Measurements from ENCODE around the gene AFDN.

AFDN gene

GRCh38 chr6:167956983-167957492 lies 130.3 kb downstream of the AFDN start:
- H2AFZ ChIP-seq (ENCODE audit: low read length), result no peak overlapping the region
- no peak overlapping the region for H3K14ac ChIP-seq (ENCODE audit: low read length)
- peak overlapping the region; percentile 11 for H3K18ac ChIP-seq (ENCODE audit: low read length)
- H3K4me1 ChIP-seq (ENCODE audit: control insufficient read depth in 2 of 2, insufficient read depth in 1 of 2, low read depth in 1 of 2, low read length in 2 of 2), result no peaks in the 10 kb centered on the region
- no peak overlapping the region for H4K91ac ChIP-seq (ENCODE audit: low read depth, low read length, poor library complexity)
- no peaks in the 10 kb centered on the region for H3K9me3 ChIP-seq (replicated peaks in 1 of 2; ENCODE audit: control insufficient read depth in 2 of 2, insufficient read depth in 1 of 2, low read depth in 1 of 2, low read length in 2 of 2)
- H3K4me2 ChIP-seq (ENCODE audit: insufficient read depth, low read length, poor library complexity, severe bottlenecking), result no peak overlapping the region
- H3K27ac ChIP-seq (replicated peaks; ENCODE audit: low read length), result no peak overlapping the region
- H3K36me3 ChIP-seq (replicated peaks in 1 of 2; ENCODE audit: control insufficient read depth in 2 of 2, insufficient read depth in 2 of 2, low read length in 2 of 2), result peaks cover 12 to 66% of the 10 kb centered on the region in 2 donors
- no peak overlapping the region for H3K9ac ChIP-seq (ENCODE audit: low read depth, low read length, poor library complexity)
- H3K4me3 ChIP-seq (ENCODE audit: low read length in 2 of 2), result no peak overlapping the region
- DNase-seq (ENCODE audit: low spot score), result no peak
- H4K8ac ChIP-seq (ENCODE audit: low read depth, low read length), result no peak overlapping the region
- WGBS, 2 donors (ENCODE audit: extremely low coverage in 2 of 2, insufficient read length in 2 of 2, insufficient replicate concordance in 1 of 2), result no CpG with 5 or more reads among the region's 8 CpGs
- no peak overlapping the region for H2BK12ac ChIP-seq (ENCODE audit: low read length)
- no peaks in the 10 kb centered on the region for H3K79me1 ChIP-seq (ENCODE audit: low read depth, low read length)
- H3K23ac ChIP-seq (ENCODE audit: low read depth, low read length, poor library complexity), result peak overlapping the region; percentile 61
- no peak overlapping the region for H3K4ac ChIP-seq (ENCODE audit: low read length)
- H2BK15ac ChIP-seq (ENCODE audit: low read length), result no peak overlapping the region
- no peak overlapping the region for H2BK120ac ChIP-seq (ENCODE audit: low read depth, low read length)
- H2AK5ac ChIP-seq (ENCODE audit: low read depth, low read length), result no peak overlapping the region
- no peaks in the 10 kb centered on the region for H3K27me3 ChIP-seq (ENCODE audit: control insufficient read depth in 3 of 3, insufficient read depth in 3 of 3, low read depth in 1 of 3, low read length in 3 of 3)
- no peak overlapping the region for H2BK5ac ChIP-seq (ENCODE audit: low read length)

GRCh38 chr6:167957626-167958025 lies 130.9 kb downstream of the AFDN start:
- Histone ChIP-seq H3K27ac (replicated peaks; ENCODE audit: low read length) (no peak overlapping the region), H2BK120ac (ENCODE audit: low read depth, low read length) (no peak overlapping the region), H2BK15ac (ENCODE audit: low read length) (no peak overlapping the region), H3K23ac (ENCODE audit: low read depth, low read length, poor library complexity) (no peak overlapping the region), H3K4me1 (ENCODE audit: control insufficient read depth in 2 of 2, insufficient read depth in 1 of 2, low read depth in 1 of 2, low read length in 2 of 2) (no peaks in the 10 kb centered on the region), H3K9ac (ENCODE audit: low read depth, low read length, poor library complexity) (no peak overlapping the region), H3K36me3 (replicated peaks in 1 of 2; ENCODE audit: control insufficient read depth in 2 of 2, insufficient read depth in 2 of 2, low read length in 2 of 2) (peaks cover 14 to 66% of the 10 kb centered on the region in 2 donors), H4K8ac (ENCODE audit: low read depth, low read length) (no peak overlapping the region), H2AFZ (ENCODE audit: low read length) (no peak overlapping the region), H2BK5ac (ENCODE audit: low read length) (no peak overlapping the region), H3K4ac (ENCODE audit: low read length) (no peak overlapping the region), H3K18ac (ENCODE audit: low read length) (no peak overlapping the region), H3K4me2 (ENCODE audit: insufficient read depth, low read length, poor library complexity, severe bottlenecking) (no peak overlapping the region), H3K79me1 (ENCODE audit: low read depth, low read length) (no peaks in the 10 kb centered on the region), H3K9me3 (replicated peaks in 1 of 2; ENCODE audit: control insufficient read depth in 2 of 2, insufficient read depth in 1 of 2, low read depth in 1 of 2, low read length in 2 of 2) (no peaks in the 10 kb centered on the region), H2AK5ac (ENCODE audit: low read depth, low read length) (no peak overlapping the region), H4K91ac (ENCODE audit: low read depth, low read length, poor library complexity) (no peak overlapping the region), H3K14ac (ENCODE audit: low read length) (no peak overlapping the region), H3K4me3 (ENCODE audit: low read length in 2 of 2) (no peak overlapping the region), H2BK12ac (ENCODE audit: low read length) (no peak overlapping the region), H3K27me3 (ENCODE audit: control insufficient read depth in 3 of 3, insufficient read depth in 3 of 3, low read depth in 1 of 3, low read length in 3 of 3) (no peaks in the 10 kb centered on the region)
- no peak for DNase-seq (ENCODE audit: low spot score)
- WGBS, 2 donors (ENCODE audit: extremely low coverage in 2 of 2, insufficient read length in 2 of 2, insufficient replicate concordance in 1 of 2), result no CpG with 5 or more reads among the region's 6 CpGs

- Histone ChIP-seq H3K27ac (replicated peaks; ENCODE audit: low read length) (no peak overlapping the region), H3K23ac (ENCODE audit: low read depth, low read length, poor library complexity) (no peak overlapping the region), H2BK120ac (ENCODE audit: low read depth, low read length) (no peak overlapping the region), H4K91ac (ENCODE audit: low read depth, low read length, poor library complexity) (no peak overlapping the region), H3K9me3 (replicated peaks in 1 of 2; ENCODE audit: control insufficient read depth in 2 of 2, insufficient read depth in 1 of 2, low read depth in 1 of 2, low read length in 2 of 2) (no peaks in the 10 kb centered on the region), H2BK12ac (ENCODE audit: low read length) (no peak overlapping the region), H3K4me1 (ENCODE audit: control insufficient read depth in 2 of 2, insufficient read depth in 1 of 2, low read depth in 1 of 2, low read length in 2 of 2) (no peaks in the 10 kb centered on the region), H3K4me3 (ENCODE audit: low read length in 2 of 2) (no peak overlapping the region), H3K36me3 (replicated peaks in 1 of 2; ENCODE audit: control insufficient read depth in 2 of 2, insufficient read depth in 2 of 2, low read length in 2 of 2) (peaks cover 18 to 68% of the 10 kb centered on the region in 2 donors), H3K4ac (ENCODE audit: low read length) (no peak overlapping the region), H3K9ac (ENCODE audit: low read depth, low read length, poor library complexity) (no peak overlapping the region), H4K8ac (ENCODE audit: low read depth, low read length) (no peak overlapping the region), H2BK5ac (ENCODE audit: low read length) (no peak overlapping the region), H3K27me3 (ENCODE audit: control insufficient read depth in 3 of 3, insufficient read depth in 3 of 3, low read depth in 1 of 3, low read length in 3 of 3) (no peaks in the 10 kb centered on the region), H2AK5ac (ENCODE audit: low read depth, low read length) (no peak overlapping the region), H2BK15ac (ENCODE audit: low read length) (no peak overlapping the region), H3K14ac (ENCODE audit: low read length) (no peak overlapping the region), H3K18ac (ENCODE audit: low read length) (no peak overlapping the region), H3K79me1 (ENCODE audit: low read depth, low read length) (peaks cover 2% of the 10 kb centered on the region), H3K4me2 (ENCODE audit: insufficient read depth, low read length, poor library complexity, severe bottlenecking) (no peak overlapping the region), H2AFZ (ENCODE audit: low read length) (no peak overlapping the region)
- WGBS, 2 donors (ENCODE audit: extremely low coverage in 2 of 2, insufficient read length in 2 of 2, insufficient replicate concordance in 1 of 2), result no CpG with 5 or more reads among the region's 5 CpGs
- no peak for DNase-seq (ENCODE audit: low spot score)
Measured at GRCh38 chr6:167960579-167960978, 133.9 kb downstream of the AFDN start.

- Histone ChIP-seq H3K14ac (ENCODE audit: low read length) (no peak overlapping the region), H4K91ac (ENCODE audit: low read depth, low read length, poor library complexity) (no peak overlapping the region), H2BK5ac (ENCODE audit: low read length) (no peak overlapping the region), H3K4me3 (ENCODE audit: low read length in 2 of 2) (no peak overlapping the region), H4K8ac (ENCODE audit: low read depth, low read length) (no peak overlapping the region), H3K9me3 (replicated peaks in 1 of 2; ENCODE audit: control insufficient read depth in 2 of 2, insufficient read depth in 1 of 2, low read depth in 1 of 2, low read length in 2 of 2) (no peaks in the 10 kb centered on the region), H2BK120ac (ENCODE audit: low read depth, low read length) (no peak overlapping the region), H3K36me3 (replicated peaks in 1 of 2; ENCODE audit: control insufficient read depth in 2 of 2, insufficient read depth in 2 of 2, low read length in 2 of 2) (peaks cover 24 to 71% of the 10 kb centered on the region in 2 donors), H2AK5ac (ENCODE audit: low read depth, low read length) (no peak overlapping the region), H3K79me1 (ENCODE audit: low read depth, low read length) (peaks cover 2% of the 10 kb centered on the region), H2BK15ac (ENCODE audit: low read length) (no peak overlapping the region), H3K27me3 (ENCODE audit: control insufficient read depth in 3 of 3, insufficient read depth in 3 of 3, low read depth in 1 of 3, low read length in 3 of 3) (no peaks in the 10 kb centered on the region), H3K9ac (ENCODE audit: low read depth, low read length, poor library complexity) (no peak overlapping the region), H2BK12ac (ENCODE audit: low read length) (no peak overlapping the region), H3K27ac (replicated peaks; ENCODE audit: low read length) (no peak overlapping the region), H3K4me2 (ENCODE audit: insufficient read depth, low read length, poor library complexity, severe bottlenecking) (no peak overlapping the region), H3K4ac (ENCODE audit: low read length) (no peak overlapping the region), H3K23ac (ENCODE audit: low read depth, low read length, poor library complexity) (no peak overlapping the region), H3K4me1 (ENCODE audit: control insufficient read depth in 2 of 2, insufficient read depth in 1 of 2, low read depth in 1 of 2, low read length in 2 of 2) (peaks cover 0 to 2% of the 10 kb centered on the region in 2 donors), H3K18ac (ENCODE audit: low read length) (no peak overlapping the region), H2AFZ (ENCODE audit: low read length) (no peak overlapping the region)
- no peak for DNase-seq (ENCODE audit: low spot score)
- WGBS, 2 donors (ENCODE audit: extremely low coverage in 2 of 2, insufficient read length in 2 of 2, insufficient replicate concordance in 1 of 2), result no CpG with 5 or more reads among the region's 5 CpGs
Measured at GRCh38 chr6:167962711-167963110, 136.0 kb downstream of the AFDN start.

All from neuronal stem cell (in vitro differentiated cells).